HG02623 (cell line): ENCODE results near the gene HBM.
"Not testable (repeated sequence)": the region's sequence is repeated elsewhere in the genome, so short reads cannot be mapped to it uniquely, and the experiment has no call there.

Experiments used
- ATAC-seq: cut with Tn5 transposase; IDR thresholded peaks from one replicate; pipeline ENCODE4 v1.9.1; 2021; ENCODE audit warnings: moderate library complexity; ENCODE audit not compliant: unreplicated experiment

Gene HBM

DNA sequence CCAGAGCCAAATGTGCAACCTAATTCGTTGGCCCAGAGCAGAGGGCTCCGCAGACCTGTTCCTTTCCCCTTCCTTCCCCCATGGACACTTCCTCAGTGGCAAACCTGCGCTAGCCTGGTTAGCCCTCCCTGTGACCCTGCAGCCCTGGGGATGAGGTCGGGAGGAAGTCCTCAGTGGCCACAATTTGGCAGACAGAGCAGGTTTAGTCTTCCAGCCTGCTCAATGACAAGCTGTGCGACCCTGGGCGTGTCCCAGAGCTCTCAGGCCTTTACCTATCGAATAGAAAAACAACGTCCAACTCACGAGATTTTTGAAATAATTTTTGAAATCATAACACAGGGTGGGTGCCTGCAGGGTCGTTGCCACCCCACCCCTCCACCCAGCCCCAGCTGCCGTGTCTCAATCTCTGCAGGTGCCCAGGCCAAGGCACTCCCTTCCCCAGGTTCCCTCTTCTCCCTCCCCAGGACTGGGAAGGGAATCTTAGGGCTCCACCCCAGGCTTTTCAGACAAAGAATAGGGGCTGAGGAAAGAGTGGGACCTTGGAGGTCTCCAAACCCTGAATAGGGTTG lies 1.4 kb downstream of the HBM start:
- no peak for ATAC-seq

DNA sequence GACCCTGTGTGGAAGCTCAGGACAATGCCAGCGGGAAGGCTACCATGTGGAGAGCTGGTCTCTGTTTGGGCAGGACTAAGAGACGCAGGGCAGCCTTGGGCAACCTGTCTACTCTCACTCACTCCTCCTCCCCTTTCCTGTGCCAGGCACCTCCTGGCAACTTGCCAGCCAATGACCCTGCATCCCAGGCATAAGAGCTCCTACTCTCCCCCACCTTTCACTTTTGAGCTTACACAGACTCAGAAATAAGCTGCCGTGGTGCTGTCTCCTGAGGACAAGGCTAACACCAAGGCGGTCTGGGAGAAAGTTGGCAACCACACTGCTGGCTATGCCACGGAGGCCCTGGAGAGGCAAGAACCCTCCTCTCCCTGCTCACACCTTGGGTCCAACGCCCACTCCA lies 2.6 kb downstream of the HBM start:
- ATAC-seq, result no peak

DNA sequence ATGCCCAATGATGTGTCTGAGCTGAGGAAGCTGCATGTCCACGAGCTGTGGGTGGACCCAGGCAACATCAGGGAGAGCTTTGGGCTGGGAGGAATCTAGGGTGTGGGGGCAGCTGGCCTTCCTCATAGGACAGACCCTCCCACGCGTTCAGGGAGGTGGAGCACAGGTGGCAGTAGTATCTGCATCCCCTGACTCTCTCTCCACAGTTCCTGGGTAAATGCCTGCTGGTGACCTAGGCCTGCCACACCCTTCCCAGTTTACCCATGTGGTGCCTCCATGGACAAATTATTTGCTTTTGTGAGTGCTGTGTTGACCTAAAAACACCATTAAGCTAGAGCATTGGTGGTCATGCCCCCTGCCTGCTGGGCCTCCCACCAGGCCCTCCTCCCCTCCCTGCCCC lies 3.2 kb downstream of the HBM start:
- ATAC-seq, result no peak

DNA sequence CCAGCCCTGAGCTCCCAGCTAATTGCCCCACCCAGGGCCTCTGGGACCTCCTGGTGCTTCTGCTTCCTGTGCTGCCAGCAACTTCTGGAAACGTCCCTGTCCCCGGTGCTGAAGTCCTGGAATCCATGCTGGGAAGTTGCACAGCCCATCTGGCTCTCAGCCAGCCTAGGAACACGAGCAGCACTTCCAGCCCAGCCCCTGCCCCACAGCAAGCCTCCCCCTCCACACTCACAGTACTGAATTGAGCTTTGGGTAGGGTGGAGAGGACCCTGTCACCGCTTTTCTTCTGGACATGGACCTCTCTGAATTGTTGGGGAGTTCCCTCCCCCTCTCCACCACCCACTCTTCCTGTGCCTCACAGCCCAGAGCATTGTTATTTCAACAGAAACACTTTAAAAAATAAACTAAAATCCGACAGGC lies 4.3 kb downstream of the HBM start:
- ATAC-seq, result not testable (repeated sequence)

DNA sequence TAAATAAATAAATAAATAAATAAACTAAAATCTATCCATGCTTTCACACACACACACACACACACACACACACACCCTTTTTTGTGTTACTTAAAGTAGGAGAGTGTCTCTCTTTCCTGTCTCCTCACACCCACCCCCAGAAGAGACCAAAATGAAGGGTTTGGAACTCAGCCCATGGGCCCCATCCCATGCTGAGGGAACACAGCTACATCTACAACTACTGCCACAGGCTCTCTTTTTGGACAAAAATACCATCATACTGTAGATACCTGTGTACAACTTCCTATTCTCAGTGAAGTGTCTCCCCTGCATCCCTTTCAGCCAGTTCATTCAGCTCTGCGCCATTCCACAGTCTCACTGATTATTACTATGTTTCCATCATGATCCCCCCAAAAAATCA lies 5.0 kb downstream of the HBM start:
- no peak for ATAC-seq

DNA sequence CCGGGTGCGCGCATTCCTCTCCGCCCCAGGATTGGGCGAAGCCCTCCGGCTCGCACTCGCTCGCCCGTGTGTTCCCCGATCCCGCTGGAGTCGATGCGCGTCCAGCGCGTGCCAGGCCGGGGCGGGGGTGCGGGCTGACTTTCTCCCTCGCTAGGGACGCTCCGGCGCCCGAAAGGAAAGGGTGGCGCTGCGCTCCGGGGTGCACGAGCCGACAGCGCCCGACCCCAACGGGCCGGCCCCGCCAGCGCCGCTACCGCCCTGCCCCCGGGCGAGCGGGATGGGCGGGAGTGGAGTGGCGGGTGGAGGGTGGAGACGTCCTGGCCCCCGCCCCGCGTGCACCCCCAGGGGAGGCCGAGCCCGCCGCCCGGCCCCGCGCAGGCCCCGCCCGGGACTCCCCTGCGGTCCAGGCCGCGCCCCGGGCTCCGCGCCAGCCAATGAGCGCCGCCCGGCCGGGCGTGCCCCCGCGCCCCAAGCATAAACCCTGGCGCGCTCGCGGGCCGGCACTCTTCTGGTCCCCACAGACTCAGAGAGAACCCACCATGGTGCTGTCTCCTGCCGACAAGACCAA lies 6.7 kb downstream of the HBM start, which contains the start of gene HBA2:
Gene HBA2 (plus strand): TSS at position 503 of the 568 bp plus-strand sequence. CDS start 37 bp downstream, at position 540.
- ATAC-seq, result not testable (repeated sequence)

DNA sequence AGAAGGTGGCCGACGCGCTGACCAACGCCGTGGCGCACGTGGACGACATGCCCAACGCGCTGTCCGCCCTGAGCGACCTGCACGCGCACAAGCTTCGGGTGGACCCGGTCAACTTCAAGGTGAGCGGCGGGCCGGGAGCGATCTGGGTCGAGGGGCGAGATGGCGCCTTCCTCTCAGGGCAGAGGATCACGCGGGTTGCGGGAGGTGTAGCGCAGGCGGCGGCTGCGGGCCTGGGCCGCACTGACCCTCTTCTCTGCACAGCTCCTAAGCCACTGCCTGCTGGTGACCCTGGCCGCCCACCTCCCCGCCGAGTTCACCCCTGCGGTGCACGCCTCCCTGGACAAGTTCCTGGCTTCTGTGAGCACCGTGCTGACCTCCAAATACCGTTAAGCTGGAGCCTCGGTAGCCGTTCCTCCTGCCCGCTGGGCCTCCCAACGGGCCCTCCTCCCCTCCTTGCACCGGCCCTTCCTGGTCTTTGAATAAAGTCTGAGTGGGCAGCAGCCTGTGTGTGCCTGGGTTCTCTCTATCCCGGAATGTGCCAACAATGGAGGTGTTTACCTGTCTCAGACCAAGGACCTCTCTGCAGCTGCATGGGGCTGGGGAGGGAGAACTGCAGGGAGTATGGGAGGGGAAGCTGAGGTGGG lies 7.6 kb downstream of the HBM start:
- not testable (repeated sequence) for ATAC-seq

DNA sequence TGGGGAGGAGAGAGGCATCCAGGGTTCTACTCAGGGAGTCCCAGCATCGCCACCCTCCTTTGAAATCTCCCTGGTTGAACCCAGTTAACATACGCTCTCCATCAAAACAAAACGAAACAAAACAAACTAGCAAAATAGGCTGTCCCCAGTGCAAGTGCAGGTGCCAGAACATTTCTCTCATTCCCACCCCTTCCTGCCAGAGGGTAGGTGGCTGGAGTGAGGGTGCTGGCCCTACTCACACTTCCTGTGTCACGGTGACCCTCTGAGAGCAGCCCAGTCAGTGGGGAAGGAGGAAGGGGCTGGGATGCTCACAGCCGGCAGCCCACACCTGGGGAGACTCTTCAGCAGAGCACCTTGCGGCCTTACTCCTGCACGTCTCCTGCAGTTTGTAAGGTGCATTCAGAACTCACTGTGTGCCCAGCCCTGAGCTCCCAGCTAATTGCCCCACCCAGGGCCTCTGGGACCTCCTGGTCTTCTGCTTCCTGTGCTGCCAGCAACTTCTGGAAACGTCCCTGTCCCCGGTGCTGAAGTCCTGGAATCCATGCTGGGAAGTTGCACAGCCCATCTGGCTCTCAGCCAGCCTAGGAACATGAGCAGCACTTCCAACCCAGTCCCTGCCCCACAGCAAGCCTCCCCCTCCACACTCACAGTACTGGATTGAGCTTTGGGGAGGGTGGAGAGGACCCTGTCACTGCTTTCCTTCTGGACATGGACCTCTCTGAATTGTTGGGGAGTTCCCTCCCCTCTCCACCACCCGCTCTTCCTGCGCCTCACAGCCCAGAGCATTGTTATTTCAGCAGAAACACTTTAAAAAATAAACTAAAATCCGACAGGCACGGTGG lies 8.4 kb downstream of the HBM start:
- ATAC-seq, result not testable (repeated sequence)

DNA sequence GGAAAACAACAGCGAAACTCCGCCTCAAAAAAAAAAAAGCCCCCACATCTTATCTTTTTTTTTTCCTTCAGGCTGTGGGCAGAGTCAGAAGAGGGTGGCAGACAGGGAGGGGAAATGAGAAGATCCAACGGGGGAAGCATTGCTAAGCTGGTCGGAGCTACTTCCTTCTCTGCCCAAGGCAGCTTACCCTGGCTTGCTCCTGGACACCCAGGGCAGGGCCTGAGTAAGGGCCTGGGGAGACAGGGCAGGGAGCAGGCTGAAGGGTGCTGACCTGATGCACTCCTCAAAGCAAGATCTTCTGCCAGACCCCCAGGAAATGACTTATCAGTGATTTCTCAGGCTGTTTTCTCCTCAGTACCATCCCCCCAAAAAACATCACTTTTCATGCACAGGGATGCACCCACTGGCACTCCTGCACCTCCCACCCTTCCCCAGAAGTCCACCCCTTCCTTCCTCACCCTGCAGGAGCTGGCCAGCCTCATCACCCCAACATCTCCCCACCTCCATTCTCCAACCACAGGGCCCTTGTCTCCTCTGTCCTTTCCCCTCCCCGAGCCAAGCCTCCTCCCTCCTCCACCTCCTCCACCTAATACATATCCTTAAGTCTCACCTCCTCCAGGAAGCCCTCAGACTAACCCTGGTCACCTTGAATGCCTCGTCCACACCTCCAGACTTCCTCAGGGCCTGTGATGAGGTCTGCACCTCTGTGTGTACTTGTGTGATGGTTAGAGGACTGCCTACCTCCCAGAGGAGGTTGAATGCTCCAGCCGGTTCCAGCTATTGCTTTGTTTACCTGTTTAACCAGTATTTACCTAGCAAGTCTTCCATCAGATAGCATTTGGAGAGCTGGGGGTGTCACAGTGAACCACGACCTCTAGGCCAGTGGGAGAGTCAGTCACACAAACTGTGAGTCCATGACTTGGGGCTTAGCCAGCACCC lies 9.5 kb downstream of the HBM start:
- ATAC-seq, result no peak

DNA sequence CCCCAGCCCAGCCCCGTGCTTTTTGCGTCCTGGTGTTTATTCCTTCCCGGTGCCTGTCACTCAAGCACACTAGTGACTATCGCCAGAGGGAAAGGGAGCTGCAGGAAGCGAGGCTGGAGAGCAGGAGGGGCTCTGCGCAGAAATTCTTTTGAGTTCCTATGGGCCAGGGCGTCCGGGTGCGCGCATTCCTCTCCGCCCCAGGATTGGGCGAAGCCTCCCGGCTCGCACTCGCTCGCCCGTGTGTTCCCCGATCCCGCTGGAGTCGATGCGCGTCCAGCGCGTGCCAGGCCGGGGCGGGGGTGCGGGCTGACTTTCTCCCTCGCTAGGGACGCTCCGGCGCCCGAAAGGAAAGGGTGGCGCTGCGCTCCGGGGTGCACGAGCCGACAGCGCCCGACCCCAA lies 10.2 kb downstream of the HBM start:
- ATAC-seq, result not testable (repeated sequence)

DNA sequence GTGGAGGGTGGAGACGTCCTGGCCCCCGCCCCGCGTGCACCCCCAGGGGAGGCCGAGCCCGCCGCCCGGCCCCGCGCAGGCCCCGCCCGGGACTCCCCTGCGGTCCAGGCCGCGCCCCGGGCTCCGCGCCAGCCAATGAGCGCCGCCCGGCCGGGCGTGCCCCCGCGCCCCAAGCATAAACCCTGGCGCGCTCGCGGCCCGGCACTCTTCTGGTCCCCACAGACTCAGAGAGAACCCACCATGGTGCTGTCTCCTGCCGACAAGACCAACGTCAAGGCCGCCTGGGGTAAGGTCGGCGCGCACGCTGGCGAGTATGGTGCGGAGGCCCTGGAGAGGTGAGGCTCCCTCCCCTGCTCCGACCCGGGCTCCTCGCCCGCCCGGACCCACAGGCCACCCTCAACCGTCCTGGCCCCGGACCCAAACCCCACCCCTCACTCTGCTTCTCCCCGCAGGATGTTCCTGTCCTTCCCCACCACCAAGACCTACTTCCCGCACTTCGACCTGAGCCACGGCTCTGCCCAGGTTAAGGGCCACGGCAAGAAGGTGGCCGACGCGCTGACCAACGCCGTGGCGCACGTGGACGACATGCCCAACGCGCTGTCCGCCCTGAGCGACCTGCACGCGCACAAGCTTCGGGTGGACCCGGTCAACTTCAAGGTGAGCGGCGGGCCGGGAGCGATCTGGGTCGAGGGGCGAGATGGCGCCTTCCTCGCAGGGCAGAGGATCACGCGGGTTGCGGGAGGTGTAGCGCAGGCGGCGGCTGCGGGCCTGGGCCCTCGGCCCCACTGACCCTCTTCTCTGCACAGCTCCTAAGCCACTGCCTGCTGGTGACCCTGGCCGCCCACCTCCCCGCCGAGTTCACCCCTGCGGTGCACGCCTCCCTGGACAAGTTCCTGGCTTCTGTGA lies 11.0 kb downstream of the HBM start, which contains the start of gene HBA1:
Gene HBA1 (plus strand): TSS at position 204 of the 906 bp plus-strand sequence. CDS start 37 bp downstream, at position 241.
- ATAC-seq, result not testable (repeated sequence)

DNA sequence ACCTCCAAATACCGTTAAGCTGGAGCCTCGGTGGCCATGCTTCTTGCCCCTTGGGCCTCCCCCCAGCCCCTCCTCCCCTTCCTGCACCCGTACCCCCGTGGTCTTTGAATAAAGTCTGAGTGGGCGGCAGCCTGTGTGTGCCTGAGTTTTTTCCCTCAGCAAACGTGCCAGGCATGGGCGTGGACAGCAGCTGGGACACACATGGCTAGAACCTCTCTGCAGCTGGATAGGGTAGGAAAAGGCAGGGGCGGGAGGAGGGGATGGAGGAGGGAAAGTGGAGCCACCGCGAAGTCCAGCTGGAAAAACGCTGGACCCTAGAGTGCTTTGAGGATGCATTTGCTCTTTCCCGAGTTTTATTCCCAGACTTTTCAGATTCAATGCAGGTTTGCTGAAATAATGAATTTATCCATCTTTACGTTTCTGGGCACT lies 11.6 kb downstream of the HBM start:
- ATAC-seq, result no peak

DNA sequence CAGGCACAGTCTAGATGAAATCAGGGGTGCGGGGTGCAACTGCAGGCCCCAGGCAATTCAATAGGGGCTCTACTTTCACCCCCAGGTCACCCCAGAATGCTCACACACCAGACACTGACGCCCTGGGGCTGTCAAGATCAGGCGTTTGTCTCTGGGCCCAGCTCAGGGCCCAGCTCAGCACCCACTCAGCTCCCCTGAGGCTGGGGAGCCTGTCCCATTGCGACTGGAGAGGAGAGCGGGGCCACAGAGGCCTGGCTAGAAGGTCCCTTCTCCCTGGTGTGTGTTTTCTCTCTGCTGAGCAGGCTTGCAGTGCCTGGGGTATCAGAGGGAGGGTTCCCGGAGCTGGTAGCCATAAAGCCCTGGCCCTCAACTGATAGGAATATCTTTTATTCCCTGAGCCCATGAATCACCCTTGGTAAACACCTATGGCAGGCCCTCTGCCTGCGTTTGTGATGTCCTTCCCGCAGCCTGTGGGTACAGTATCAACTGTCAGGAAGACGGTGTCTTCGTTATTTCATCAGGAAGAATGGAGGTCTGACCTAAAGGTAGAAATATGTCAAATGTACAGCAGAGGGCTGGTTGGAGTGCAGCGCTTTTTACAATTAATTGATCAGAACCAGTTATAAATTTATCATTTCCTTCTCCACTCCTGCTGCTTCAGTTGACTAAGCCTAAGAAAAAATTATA lies 12.3 kb downstream of the HBM start:
- no peak for ATAC-seq

DNA sequence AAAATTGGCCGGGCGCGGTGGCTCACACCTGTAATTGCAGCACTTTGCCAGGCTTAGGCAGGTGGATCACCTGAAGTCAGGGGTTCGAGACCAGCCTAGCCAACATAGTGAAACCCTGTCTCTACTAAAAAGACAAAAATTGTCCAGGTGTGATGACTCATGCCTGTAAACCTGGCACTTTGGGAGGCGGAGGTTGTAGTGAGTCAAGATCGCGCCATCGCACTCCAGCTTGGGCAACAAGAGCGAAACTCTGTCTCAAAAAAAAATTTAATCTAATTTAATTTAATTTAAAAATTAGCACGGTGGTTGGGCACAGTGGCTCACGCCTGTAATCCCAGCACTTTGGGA lies 12.9 kb downstream of the HBM start:
- ATAC-seq, result no peak

DNA sequence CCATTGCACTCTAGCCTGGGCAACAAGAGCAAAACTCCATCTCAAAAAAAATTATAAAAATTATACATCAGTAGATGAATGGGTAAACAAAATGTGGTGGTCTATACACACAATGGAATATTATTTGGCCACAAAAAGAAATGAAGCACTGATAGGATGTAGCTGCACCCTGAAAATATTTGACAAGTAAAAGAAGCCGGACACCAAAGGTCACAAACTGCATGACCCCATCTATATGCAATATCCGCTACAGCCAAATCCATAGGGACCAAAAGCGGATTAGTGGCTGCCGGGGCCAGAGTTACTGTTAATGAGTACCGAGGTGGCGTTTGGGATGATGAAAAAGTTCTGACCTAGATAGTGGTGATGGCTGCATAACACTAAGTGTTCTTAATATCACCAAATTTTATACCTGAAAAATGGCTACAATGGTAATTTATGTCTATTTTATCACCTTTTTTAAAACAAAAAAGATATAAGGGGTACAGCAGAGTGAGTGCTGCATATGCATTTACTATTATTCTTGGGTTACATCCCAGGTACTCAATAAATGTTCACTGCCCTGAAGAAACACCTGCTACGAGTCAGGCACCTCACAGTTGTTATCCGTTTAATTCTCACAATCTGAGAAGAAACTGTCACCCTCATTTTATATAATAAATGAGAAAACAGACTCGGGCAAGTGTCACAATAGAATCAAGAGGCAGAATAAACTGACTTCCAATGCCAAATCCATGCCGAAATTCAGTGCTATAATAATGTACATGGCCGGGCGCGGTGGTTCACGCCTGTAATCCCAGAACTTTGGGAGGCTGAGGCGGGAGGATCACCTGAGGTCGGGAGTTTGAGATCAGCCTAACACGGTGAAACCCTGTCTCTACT lies 13.7 kb downstream of the HBM start:
- no peak for ATAC-seq

DNA sequence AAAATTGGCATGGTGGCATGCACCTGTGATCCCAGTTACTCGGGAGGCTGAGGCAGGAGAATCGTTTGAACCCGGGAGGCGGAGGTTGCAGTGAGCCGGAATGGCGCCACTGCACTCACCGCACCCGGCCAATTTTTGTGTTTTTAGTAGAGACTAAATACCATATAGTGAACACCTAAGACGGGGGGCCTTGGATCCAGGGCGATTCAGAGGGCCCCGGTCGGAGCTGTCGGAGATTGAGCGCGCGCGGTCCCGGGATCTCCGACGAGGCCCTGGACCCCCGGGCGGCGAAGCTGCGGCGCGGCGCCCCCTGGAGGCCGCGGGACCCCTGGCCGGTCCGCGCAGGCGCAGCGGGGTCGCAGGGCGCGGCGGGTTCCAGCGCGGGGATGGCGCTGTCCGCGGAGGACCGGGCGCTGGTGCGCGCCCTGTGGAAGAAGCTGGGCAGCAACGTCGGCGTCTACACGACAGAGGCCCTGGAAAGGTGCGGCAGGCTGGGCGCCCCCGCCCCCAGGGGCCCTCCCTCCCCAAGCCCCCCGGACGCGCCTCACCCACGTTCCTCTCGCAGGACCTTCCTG lies 14.4 kb downstream of the HBM start, which contains the start of gene HBQ1:
Gene HBQ1 (plus strand): TSS at position 359 of the 575 bp plus-strand sequence. CDS start 28 bp downstream, at position 387.
- no peak for ATAC-seq
